ENCODE results near the gene SYNPR. TPM values are rescaled to one million over a fixed set of nuclear protein-coding genes. Genes with fewer than 3 reads are reported as not detected.

The SYNPR gene
- total RNA-seq, 1 experiment from 2014 or later: 0.85 TPM

DNA sequence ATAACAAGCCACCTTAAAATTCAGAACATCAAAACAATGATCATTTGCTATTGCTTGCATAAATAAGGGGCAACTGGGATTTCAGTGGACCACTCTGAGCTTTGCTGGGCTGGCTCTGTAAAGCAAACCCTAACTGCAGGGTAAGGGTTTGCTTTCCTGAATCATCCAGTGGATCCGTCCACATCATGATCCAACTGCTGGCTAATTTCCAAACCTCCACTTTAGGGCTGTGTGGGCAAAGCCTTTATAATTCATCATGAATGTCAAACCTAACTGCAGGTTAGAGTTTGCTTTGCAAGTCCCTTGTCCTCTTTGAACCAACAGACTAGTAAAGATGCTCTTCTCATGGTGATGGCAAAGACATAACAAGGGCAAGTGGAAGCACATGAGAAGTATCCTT, 76.1 kb downstream of the SYNPR start:
- H3K4me1 Mint-ChIP-seq: peaks cover 6% of the 10 kb centered on the region; the same call in 1 of the 2 replicates
- no peak for TF ChIP-seq ZNF121 (CRISPR knock-in tag; IDR thresholded peaks at IDR 0.05)
- TF ChIP-seq, protein P1, sequence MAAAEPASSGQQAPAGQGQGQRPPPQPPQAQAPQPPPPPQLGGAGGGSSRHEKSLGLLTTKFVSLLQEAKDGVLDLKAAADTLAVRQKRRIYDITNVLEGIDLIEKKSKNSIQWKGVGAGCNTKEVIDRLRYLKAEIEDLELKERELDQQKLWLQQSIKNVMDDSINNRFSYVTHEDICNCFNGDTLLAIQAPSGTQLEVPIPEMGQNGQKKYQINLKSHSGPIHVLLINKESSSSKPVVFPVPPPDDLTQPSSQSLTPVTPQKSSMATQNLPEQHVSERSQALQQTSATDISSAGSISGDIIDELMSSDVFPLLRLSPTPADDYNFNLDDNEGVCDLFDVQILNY (CRISPR knock-in tag; IDR thresholded peaks at IDR 0.05): no peak
- no peak for TF ChIP-seq GABPB1 (CRISPR knock-in tag; IDR thresholded peaks at IDR 0.05)
- no peak for TF ChIP-seq GTF2I (CRISPR knock-in tag; conservative IDR thresholded peaks at IDR 0.05)
- TF ChIP-seq, protein P2, sequence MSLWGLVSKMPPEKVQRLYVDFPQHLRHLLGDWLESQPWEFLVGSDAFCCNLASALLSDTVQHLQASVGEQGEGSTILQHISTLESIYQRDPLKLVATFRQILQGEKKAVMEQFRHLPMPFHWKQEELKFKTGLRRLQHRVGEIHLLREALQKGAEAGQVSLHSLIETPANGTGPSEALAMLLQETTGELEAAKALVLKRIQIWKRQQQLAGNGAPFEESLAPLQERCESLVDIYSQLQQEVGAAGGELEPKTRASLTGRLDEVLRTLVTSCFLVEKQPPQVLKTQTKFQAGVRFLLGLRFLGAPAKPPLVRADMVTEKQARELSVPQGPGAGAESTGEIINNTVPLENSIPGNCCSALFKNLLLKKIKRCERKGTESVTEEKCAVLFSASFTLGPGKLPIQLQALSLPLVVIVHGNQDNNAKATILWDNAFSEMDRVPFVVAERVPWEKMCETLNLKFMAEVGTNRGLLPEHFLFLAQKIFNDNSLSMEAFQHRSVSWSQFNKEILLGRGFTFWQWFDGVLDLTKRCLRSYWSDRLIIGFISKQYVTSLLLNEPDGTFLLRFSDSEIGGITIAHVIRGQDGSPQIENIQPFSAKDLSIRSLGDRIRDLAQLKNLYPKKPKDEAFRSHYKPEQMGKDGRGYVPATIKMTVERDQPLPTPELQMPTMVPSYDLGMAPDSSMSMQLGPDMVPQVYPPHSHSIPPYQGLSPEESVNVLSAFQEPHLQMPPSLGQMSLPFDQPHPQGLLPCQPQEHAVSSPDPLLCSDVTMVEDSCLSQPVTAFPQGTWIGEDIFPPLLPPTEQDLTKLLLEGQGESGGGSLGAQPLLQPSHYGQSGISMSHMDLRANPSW (CRISPR knock-in tag; conservative IDR thresholded peaks at IDR 0.05; ENCODE audit: low read depth): no peak
- TF ChIP-seq, protein P3, sequence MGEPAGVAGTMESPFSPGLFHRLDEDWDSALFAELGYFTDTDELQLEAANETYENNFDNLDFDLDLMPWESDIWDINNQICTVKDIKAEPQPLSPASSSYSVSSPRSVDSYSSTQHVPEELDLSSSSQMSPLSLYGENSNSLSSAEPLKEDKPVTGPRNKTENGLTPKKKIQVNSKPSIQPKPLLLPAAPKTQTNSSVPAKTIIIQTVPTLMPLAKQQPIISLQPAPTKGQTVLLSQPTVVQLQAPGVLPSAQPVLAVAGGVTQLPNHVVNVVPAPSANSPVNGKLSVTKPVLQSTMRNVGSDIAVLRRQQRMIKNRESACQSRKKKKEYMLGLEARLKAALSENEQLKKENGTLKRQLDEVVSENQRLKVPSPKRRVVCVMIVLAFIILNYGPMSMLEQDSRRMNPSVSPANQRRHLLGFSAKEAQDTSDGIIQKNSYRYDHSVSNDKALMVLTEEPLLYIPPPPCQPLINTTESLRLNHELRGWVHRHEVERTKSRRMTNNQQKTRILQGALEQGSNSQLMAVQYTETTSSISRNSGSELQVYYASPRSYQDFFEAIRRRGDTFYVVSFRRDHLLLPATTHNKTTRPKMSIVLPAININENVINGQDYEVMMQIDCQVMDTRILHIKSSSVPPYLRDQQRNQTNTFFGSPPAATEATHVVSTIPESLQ (CRISPR knock-in tag; IDR thresholded peaks at IDR 0.05): no peak
- TF ChIP-seq ELF4 (CRISPR knock-in tag; IDR thresholded peaks at IDR 0.05; ENCODE audit: low read depth): no peak
- TF ChIP-seq NFYB (CRISPR knock-in tag; conservative IDR thresholded peaks at IDR 0.05; ENCODE audit: low read depth): no peak
- no peak for TF ChIP-seq FOXK1 (CRISPR knock-in tag; IDR thresholded peaks at IDR 0.05)
- no peak for TF ChIP-seq ZNF423 (CRISPR knock-in tag; IDR thresholded peaks at IDR 0.05)
- H3K9me3 Mint-ChIP-seq: peaks cover 6% of the 10 kb centered on the region
- no peak overlapping the region for H3K4me3 Mint-ChIP-seq
- no peaks in the 10 kb centered on the region for H3K36me3 Mint-ChIP-seq
- ChIA-PET POLR2A (no interaction called here), CTCF (interaction anchor here (2.1 to 2.6 kb wide), 3 partner anchors 11 to 308 kb away, joined by 5 to 9 read pairs (median 7); no protein-coding TSS in a partner anchor)
- DNase-seq (ENCODE audit: low spot score): no peak
- no peak overlapping the region for H3K27ac Mint-ChIP-seq
- H3K27me3 Mint-ChIP-seq (ENCODE audit: low read depth): no peaks in the 10 kb centered on the region; the same call in 1 of the 2 replicates
- no peak for ATAC-seq

GRCh38 chr3:63355809-63356208, 77.7 kb downstream of the SYNPR start:
- no peaks in the 10 kb centered on the region; the same call in 1 of the 2 replicates for H3K27me3 Mint-ChIP-seq (ENCODE audit: low read depth)
- H3K27ac Mint-ChIP-seq: no peak overlapping the region
- ChIA-PET CTCF (interaction anchor here (0.6 to 2.1 kb wide), 2 partner anchors 9 to 19 kb away, joined by 4 to 9 read pairs; no protein-coding TSS in a partner anchor), POLR2A (no interaction called here)
- no peak overlapping the region for H3K4me3 Mint-ChIP-seq
- H3K36me3 Mint-ChIP-seq: no peaks in the 10 kb centered on the region
- ATAC-seq (no peak), DNase-seq (ENCODE audit: low spot score) (no peak)
- 0 out of 2 replicates have a peak, but pooled peaks cover 6% of the 10 kb centered on the region for H3K4me1 Mint-ChIP-seq
- peaks cover 6% of the 10 kb centered on the region for H3K9me3 Mint-ChIP-seq
- no peak for TF ChIP-seq ESRRA (CRISPR knock-in tag; IDR thresholded peaks at IDR 0.05; ENCODE audit: borderline replicate concordance)
- TF ChIP-seq ATF1 (CRISPR knock-in tag; IDR thresholded peaks at IDR 0.05): no peak
- no peak for TF ChIP-seq GTF2I (CRISPR knock-in tag; conservative IDR thresholded peaks at IDR 0.05)
- TF ChIP-seq ZNF219 (CRISPR knock-in tag; IDR thresholded peaks at IDR 0.05; ENCODE audit: borderline replicate concordance): no peak
- TF ChIP-seq NR1H2 (CRISPR knock-in tag; IDR thresholded peaks at IDR 0.05): no peak
- TF ChIP-seq IRF2 (CRISPR knock-in tag; IDR thresholded peaks at IDR 0.05; ENCODE audit: borderline replicate concordance, low read depth): no peak
- TF ChIP-seq GRHL2 (CRISPR knock-in tag; IDR thresholded peaks at IDR 0.05; ENCODE audit: insufficient replicate concordance, severe bottlenecking): no peak
- no peak for TF ChIP-seq MYBL2 (CRISPR knock-in tag; IDR thresholded peaks at IDR 0.05)
- no peak for TF ChIP-seq TEAD1 (CRISPR knock-in tag; IDR thresholded peaks at IDR 0.05)
- no peak for TF ChIP-seq FOXP1 (CRISPR knock-in tag; IDR thresholded peaks at IDR 0.05; ENCODE audit: borderline replicate concordance)
- TF ChIP-seq, protein P4, sequence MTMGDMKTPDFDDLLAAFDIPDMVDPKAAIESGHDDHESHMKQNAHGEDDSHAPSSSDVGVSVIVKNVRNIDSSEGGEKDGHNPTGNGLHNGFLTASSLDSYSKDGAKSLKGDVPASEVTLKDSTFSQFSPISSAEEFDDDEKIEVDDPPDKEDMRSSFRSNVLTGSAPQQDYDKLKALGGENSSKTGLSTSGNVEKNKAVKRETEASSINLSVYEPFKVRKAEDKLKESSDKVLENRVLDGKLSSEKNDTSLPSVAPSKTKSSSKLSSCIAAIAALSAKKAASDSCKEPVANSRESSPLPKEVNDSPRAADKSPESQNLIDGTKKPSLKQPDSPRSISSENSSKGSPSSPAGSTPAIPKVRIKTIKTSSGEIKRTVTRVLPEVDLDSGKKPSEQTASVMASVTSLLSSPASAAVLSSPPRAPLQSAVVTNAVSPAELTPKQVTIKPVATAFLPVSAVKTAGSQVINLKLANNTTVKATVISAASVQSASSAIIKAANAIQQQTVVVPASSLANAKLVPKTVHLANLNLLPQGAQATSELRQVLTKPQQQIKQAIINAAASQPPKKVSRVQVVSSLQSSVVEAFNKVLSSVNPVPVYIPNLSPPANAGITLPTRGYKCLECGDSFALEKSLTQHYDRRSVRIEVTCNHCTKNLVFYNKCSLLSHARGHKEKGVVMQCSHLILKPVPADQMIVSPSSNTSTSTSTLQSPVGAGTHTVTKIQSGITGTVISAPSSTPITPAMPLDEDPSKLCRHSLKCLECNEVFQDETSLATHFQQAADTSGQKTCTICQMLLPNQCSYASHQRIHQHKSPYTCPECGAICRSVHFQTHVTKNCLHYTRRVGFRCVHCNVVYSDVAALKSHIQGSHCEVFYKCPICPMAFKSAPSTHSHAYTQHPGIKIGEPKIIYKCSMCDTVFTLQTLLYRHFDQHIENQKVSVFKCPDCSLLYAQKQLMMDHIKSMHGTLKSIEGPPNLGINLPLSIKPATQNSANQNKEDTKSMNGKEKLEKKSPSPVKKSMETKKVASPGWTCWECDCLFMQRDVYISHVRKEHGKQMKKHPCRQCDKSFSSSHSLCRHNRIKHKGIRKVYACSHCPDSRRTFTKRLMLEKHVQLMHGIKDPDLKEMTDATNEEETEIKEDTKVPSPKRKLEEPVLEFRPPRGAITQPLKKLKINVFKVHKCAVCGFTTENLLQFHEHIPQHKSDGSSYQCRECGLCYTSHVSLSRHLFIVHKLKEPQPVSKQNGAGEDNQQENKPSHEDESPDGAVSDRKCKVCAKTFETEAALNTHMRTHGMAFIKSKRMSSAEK (CRISPR knock-in tag; IDR thresholded peaks at IDR 0.05; ENCODE audit: borderline replicate concordance): no peak
- TF ChIP-seq NR2C2 (CRISPR knock-in tag; IDR thresholded peaks at IDR 0.05): no peak
- no peak for TF ChIP-seq ELF4 (CRISPR knock-in tag; IDR thresholded peaks at IDR 0.05; ENCODE audit: low read depth)
- TF ChIP-seq TEAD4 (CRISPR knock-in tag; IDR thresholded peaks at IDR 0.05): no peak
- TF ChIP-seq, protein P5, sequence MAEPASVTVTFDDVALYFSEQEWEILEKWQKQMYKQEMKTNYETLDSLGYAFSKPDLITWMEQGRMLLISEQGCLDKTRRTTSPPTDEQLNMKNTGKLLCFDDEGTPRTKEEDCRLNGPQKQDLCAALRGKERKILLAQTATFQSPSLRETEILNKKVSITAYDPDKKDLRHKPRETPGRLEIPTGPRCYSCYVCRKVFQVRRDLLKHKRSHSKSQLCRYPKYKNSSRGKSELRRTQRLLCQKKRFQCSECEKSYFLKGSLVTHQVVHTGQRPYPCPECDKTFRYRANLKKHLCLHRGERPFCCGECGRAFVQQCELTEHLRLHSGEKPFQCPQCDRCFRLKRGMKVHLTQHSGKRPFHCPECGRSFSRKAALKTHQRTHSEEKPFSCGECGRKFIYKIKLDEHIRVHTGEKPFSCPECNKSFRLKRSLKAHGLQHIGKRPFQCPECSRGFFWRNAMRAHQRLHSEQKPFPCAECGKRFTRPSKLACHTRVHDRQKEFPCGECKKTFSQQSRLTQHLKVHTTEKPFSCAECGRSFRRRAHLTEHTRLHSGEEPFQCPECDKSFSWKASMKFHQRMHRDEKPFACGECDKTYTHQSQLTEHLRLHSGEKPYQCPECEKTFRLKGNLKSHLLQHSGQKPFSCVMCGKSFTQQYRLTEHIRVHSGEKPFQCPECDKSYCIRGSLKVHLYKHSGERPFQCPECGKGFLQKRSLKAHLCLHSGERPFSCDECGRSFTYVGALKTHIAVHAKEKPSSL (CRISPR knock-in tag; conservative IDR thresholded peaks at IDR 0.05): no peak
- TF ChIP-seq GABPB1 (CRISPR knock-in tag; IDR thresholded peaks at IDR 0.05): no peak
- no peak for TF ChIP-seq MAX (CRISPR knock-in tag; IDR thresholded peaks at IDR 0.05)

Measured in WTC11 (cell line).